Measurements from ENCODE around the gene DPAGT1.
"Not testable (repeated sequence)": the region's sequence is repeated elsewhere in the genome, so short reads cannot be mapped to it uniquely, and the experiment has no call there.

The DPAGT1 gene

DNA sequence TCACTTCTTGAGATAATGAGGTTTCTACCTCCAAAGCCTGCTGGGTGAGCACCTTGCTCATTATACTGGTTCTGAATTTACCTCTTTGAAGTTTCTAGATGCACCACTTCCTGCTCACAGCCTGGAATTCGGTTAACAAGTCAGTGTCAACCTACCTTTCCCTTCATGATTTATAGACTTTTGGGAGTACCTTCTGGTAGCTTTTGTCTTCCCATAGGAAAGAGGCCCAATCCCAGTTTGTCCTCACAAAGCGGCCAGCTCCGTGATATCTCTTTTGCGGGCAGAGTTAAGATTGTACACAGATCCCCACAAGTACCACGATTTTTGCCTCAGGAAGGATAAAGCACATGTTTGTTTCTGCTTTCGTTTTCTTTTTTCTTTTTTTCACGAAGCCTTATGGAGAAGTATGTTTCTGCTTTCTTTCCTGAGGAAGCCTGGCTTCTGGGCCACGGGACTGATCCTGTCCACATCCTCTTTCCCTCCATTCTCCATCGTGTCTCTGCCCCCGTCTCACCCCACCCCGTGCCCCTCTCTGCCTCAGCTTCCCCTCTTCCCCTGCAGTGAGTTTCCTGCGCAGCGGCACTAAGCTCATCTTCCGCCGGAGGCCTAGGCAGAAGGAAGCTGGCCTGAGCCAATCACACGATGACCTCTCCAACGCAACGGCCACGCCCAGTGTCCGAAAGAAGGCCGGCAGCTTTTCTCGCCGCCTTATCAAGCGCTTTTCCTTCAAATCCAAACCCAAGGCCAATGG is 14.0 kb upstream of the DPAGT1 start:
- peak; percentile 87 to 91 for DNase-seq

DNA sequence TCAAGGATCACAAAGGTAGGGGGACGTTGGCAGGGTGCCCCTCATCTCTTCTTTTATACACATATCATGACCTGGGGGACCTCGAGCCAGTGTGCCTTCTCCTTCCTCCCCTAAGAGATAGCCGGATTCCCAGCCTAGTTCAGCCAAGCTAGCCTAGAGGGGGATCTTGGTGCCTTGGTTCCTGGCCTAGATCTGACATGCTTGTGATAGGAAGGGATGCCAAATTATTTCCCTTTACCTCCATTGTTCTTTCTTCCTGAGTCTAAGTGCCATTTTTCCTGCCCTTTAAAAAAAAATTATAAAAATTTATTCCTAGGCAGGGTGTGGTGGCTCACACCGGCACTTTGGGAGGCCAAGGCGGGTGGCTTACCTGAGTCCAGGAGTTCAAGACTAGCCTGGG is 12.7 kb upstream of the DPAGT1 start:
- DNase-seq: no peak

DNA sequence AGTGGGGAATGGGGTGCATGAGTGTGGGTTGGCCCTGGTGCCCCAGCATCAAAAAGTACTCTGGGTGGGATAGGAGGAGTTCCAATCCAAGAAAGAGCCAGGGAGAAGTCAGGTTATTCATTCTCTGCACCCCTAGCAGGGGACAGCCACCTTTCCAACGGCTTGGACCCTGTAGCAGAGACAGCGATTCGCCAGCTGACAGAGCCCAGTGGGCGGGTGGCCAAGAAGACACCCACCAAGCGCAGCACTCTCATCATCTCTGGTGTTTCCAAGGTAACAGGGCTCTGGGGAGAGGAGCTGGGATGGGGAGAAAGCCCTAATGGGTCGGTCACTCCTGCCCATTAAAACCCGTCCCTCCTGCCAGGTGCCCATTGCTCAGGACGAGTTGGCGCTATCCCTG is 12.1 kb upstream of the DPAGT1 start:
- no peak for DNase-seq

DNA sequence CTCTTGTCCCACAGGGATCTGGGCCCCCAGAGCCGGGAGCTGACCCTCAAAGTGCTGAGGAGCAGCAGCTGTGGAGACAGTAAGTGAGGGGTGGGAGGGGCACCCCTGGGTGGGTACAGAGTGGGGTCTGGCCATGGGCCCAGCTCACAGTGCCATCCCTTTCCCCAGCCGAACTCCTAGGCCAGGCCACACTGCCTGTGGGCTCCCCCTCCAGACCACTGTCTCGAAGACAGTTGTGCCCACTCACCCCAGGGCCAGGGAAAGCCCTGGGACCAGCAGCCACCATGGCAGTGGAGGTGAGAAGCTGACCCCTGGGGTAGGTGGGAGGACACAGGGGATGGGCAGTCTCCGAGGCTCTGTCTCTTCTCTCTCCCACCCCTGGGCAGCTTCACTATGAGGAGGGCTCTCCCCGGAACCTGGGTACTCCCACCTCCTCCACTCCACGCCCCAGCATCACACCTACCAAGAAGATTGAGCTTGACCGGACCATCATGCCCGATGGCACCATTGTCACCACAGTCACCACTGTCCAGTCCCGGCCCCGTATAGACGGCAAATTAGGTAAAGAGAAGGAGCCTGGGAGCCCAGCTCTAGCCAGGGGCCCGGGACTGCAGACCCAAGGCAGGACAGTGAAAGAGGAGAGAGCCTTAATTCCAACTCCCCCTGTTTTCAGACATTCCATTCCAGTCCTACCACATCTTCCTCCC is 10.8 kb upstream of the DPAGT1 start:
- DNase-seq: no peak

DNA sequence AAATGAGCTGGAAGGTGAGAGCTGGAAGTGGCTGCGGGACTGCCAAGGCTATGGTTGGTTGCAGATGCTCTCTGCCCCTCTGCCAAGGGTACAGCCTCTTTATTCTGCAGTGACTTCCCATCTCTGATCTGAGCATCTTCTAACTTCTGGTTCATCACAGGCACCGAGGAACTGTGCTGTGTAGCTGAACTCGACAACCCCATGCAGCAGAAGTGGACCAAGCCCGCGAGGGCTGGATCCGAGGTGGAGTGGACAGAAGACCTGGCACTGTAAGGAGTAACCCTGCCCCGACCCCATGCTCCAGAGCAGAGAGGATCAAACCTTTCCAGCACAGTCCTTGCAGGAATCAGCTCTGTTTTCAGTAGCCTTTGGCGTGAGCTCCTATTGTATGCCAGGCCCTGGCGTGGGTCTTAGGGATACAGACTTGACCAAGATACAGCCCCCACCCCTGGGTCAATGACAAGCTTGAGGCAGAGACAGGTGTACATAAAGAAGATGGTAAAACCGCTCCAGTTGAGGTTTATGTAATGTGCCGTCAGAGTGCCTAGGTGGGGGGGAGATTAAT is 9.8 kb upstream of the DPAGT1 start:
- DNase-seq: no peak

DNA sequence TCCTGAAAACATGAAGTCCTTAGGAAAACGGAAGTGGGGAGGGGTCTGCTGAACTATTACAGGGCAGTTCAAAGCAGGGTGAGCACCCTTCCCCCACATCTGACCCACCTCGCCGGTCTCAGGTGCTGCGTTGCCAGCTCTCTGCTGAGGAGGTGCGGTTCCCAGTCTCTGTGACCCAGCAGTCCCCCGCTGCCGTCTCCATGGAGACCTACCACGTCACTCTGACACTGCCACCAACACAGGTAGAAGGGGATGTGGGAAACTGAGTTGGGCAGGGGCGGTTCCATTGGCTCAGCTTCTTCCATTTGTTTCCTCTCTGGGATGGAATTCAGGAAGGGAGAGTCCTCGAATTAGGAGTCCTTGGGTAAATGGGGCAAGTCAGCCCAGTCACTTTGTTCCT is 8.8 kb upstream of the DPAGT1 start:
- no peak for DNase-seq

DNA sequence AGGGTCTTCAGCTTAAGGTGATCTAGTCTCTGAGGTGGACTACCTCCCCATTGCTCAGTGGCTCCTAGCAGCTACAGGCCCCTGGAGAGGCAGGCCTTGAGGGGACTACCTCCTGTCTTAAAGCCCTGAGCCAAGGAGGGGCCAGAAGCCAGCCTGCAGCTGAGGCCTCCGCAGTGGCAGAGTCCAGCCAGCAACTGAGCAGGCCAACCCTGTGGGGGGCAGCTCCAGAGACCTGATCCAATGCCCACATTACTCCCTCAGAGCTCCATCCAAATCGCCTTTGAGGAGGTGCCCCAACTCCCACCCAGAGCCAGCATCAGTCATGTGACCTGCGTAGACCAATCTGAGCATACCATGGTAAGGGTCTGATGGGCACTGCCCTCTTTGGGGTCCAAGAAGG is 8.2 kb upstream of the DPAGT1 start:
- no peak for DNase-seq

DNA sequence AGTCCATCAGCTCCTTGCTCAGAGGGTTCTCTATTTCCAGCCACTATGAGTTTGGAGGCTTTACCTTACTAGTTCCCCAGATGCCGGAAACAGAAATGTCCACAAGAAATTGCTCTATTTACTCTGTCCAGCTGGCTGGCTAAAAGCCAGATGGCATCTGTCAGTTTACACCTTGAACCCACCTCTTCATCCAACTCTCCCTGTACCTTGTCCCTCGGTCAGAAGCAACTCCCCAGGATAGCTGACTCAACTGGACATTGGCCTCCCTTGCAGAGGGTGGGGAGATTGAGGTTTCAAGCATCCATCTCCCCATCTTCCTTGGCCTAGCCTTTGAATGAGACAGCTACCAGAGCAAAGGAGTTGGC is 7.2 kb upstream of the DPAGT1 start:
- DNase-seq: no peak

DNA sequence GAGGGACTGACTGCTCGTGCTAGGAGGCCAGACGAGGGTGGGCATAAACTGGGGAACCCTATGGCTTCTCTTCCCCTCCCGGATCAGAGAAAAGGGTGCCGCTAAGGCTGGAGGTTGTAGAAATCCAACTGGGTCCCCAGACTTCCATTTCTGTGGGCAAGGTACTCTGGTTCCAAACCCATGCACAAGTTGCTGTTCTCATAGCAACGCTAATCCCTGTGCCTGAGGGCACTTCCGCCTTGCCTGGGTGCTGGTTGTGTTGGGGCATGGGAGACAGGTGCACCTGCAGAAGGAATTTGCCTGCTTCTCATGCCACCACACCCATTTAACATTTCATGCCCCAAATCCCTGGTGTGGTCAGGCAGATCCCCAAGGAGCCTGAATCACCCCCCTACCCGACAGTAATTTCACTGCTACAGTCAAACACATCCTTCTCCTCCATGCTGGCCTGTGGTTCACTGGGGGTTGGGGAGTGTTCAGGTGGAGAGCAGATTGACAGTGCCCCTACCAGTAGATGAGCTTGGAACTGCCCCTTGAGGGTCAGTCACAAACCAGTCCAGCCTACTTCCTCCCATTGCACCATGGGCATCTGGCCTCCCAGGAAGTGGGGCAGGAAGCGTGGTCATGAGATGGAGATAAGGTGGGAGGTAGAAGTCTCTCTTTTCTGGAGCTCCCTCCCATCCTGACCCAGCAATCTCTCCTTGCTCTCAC is 6.6 kb upstream of the DPAGT1 start:
- DNase-seq: peak; percentile 77 to 84

DNA sequence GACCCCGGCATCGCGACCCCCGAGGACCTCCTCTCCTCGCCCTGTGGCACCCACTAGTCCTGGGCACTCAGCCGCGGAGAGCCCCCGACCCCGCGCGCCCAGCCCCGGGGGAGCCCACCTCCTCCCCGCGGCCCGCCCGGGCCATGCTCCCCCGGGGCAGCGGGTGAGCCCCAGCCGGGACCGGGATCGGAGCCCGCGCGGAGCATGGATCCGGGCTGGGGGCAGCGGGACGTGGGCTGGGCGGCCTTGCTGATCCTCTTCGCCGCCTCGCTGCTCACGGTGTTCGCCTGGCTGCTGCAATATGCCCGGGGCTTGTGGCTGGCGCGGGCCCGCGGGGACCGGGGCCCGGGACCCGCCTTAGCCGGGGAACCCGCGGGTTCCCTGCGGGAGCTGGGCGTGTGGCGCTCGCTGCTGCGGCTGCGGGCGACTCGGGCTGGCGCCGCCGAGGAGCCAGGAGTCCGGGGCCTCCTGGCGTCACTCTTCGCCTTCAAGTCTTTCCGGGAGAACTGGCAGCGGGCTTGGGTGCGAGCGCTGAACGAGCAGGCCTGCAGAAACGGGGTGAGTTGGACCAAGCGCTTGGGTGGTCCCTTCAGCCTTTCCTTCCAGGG is 6.0 kb upstream of the DPAGT1 start:
- DNase-seq: no peak

DNA sequence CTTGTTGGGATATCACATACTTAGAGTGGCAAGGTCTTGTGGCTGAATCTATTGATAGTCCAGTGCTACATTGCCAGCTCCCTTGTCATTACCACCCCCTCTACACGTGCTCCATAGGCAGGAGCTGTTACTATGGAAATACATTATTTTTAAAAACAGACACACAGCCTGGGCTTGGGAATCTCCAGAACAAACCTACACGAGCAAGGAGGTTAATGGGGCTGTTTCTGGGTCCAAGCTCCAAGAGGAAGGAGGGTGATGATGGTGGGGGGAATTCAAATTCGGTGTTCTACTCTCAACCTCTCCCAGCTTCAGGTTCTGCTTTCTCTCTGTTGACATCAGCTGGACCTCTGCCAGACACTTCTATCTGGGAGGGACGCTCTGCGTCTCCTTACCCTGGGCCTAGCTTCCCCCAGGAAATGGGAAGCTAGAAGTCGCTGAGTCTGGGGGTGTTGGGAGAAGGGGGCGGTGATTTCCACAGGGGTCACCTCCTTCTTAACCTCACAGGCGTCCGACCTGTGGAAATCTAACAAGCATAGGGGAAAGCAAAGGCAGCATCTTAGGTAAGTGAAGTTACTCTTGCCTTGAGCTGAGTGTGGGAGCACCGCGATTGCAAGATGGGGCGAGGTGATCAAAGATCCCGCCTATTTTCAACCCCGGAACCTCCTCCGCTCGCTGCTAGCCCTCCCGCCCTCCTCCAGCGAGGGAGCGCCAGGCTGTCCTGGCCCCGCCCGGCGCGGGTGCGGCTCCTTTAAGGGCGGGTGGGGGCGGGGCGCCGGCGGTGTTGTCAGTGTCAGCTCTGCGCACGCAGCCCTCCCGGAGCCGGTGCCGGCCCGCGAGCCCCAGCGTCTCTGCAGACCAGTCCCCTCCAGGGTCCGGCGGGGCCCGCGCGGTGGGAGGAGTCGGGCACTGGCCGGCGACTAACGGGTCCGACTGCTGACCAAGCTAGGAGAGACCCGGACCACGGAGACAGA is 5.2 kb upstream of the DPAGT1 start, which contains the start of gene C2CD2L:
TSS of gene C2CD2L (plus strand) at position 781 of the 974 bp plus-strand sequence. CDS start 398 bp downstream, outside the sequence.
- DNase-seq: peak; percentile 95 to 96

DNA sequence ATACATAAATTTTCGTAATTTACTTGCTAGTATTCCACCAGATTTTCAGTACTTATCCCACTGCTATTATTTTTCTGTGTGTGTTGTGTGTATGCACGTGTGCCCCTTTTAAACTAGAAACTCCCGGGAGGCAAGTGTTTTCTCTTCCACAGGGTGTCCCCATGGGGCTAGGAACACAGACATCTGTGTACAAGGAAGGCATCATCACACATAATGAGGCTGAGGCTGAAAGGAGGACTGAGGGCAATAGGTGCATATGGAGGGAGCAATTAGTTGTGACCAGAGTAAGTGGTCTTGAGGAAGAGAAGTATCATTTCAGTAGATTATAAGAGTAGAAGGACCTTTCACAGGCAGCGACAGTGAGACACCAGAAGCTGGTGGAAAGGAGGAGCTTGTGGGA is 2.1 kb upstream of the DPAGT1 start:
- DNase-seq: peak in 1 of 2 donors; percentile 14

DNA sequence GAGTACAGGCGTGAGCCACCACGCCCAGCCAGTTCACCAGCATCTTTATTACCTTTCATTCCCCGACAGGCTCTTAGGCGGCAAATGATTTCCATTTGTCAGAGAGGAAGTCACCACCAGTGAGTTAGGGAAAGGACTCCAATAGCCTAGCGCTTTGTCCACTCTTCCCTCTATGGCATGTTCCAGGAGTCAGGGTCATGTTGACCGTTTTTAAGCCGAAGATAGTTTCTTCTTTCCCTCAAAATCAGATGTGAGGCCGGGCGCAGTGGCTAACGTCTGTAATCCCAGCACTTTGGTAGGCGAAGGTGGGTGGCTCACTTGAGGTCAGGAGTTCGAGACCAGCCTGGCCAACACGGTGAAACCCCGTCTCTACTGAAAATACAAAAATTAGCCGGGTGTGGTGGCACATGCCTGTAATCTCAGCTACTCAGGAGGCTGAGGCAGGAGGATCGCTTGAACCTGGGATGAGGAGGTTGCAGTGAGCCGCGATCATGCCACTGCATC is 1.6 kb upstream of the DPAGT1 start:
- DNase-seq: not testable (repeated sequence)

DNA sequence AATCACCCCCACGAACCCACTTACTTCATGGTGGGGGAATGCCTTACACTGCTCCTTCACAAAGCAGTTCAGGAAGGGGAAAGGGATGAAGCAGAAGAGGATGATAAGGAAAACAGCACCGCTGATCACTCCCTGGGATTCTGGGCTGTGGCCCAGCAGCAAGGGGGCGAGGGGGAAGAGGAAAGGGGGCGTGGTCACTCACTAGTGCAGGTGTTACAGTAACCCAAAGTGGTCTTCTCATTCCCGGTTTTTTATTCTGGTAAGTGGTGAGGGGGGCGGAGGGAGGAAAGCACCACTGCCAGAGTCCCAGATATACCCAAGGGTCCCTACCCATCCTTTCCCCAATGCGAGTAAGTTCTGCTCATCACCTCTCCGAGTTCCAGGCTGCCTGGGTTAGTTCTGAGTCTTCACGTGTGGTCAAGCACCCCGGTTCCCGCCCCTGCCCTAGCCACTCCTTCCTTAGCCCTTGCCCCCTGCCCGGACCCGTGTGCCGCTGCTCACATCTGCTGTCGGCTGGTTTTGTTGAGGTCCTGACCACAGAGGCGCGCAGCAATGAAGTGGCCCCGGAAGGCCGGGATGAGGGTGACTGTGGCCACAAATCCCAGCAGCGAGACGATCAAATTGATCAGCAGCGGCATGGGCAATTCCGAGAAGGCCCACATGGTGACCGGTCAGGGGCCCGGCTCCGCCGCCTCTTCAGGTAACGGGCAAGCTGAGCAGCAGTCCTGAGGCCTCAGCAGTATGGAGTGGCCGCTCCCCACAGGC is 477 bp downstream of the DPAGT1 start:
- DNase-seq: peak in 1 of 2 donors; percentile 9

DNA sequence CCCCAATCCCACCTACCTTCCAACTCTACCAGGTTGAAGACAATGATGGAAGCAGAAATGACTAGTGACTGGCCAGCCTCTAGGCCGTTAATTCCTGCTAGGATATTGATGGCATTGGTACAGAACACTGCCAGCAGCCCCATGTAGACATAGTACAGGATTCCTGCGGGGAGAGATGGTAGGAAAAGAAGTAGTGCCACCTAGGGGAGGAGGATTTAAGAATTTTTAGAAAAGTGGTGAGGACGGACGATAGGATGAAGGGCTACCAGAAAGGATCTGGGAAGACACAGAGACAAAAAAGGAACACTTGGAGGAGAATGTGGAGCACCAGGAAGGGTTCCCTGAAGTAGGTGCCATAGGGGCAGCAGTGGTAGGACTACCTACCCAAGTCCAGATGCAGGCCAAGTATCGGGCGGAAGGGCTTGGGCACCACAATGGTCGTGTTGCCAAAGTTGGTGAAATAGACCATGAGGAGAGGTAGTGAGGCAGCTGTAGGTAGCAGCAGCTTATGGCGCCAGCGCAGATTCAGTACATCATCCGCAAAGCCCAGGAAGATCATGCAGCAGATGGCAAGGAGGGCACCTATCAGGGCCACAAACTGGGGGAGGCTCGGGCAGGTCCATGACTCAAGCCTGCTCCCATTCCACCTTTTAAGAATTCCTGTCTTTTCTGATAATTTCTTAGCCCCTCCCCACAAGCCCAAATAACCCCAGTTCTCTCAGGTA is 1.2 kb downstream of the DPAGT1 start:
- peak; percentile 26 to 39 for DNase-seq

DNA sequence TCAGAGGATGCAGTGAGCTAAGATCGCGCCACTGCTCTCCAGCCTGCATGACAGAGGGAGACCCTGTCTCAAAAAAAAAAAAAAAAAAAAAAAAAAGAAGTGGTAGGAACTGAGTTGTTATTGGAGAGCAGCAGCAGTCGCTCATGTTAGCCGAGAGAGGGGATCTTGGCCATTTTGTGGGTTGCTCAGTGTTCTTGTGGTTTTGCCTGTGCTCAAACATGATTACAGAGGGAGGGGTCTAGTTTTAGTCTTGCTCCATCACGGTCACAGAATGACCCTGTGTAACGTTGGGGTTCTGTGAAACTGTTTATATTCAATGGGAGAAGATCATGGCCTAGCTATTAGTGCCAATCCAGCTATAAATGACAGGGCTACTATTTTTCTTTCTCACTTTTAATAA is 1.9 kb downstream of the DPAGT1 start:
- no peak for DNase-seq

DNA sequence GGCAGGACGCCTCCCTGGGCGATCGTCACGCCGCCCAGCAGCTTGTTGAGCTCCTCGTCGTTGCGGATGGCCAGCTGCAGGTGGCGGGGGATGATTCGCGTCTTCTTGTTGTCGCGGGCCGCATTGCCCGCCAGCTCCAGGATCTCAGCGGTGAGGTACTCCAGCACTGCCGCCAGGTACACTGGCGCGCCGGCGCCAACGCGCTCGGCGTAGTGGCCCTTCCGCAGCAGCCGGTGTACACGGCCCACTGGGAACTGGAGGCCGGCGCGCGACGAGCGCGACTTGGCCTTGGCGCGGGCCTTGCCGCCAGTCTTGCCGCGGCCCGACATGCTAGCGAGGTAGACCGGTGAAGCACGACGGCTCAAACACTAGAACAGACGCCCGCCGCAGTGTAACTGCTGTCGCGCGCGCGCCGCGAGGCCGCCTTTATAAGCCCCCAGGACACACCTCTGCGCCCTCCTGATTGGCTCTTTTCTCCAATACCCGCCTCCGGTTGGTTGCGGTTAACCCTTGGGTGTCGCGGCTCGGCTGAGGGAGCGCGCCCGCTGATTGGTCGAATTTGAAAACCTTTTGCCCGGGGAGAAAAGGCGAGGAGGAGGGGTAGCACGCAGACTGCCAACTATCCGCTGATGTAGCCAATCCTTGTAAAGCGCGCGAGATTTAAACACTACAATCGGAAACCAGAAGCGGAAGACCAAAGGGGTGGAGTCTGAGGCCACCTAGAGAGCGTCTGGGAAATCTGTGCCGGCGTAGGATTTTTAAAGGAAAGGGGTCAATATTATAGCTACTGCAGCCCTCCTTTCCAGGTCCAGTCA is 6.4 kb downstream of the DPAGT1 start:
- DNase-seq: peak; percentile 100

DNA sequence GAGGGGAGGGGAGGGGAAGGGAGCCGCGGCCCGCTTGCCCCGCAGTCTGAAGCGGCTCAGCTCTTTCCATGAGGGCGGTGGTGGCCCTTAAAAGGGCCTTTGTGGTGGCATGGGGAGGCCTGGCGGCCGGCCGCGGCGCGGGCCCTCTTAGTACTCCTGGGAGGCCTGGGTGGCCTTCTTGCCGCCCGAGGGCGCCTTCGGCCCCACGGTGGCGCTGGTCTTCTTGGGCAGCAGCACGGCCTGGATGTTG is 6.9 kb downstream of the DPAGT1 start:
- DNase-seq: peak; percentile 79 to 90
